Measurements from ENCODE around the gene DMRTC2.

The DMRTC2 gene

GRCh38 chr19:41883821-41884733 is 39.2 kb downstream of the DMRTC2 start:
- no peak overlapping the region for H3K27ac ChIP-seq (ENCODE audit: low read length)
- peak overlapping the region; percentile 79 for H3K4me3 ChIP-seq (ENCODE audit: low read length)
- H3K9me3 ChIP-seq (ENCODE audit: control insufficient read depth, low read depth, low read length) = no peaks in the 10 kb centered on the region
- peak overlapping the region; percentile 45 for H3K9ac ChIP-seq (ENCODE audit: low read length)
- H3K36me3 ChIP-seq (ENCODE audit: control insufficient read depth, low read depth, low read length) = peaks cover under 1% of the 10 kb centered on the region
- peaks cover 15% of the 10 kb centered on the region for H3K4me1 ChIP-seq (ENCODE audit: control insufficient read depth, low read depth, low read length)
- H3K27me3 ChIP-seq (ENCODE audit: control insufficient read depth, insufficient read depth, low read length) = peaks cover 32% of the 10 kb centered on the region

- Histone ChIP-seq H3K4me1 (ENCODE audit: control insufficient read depth, low read depth, low read length) (peaks cover 15% of the 10 kb centered on the region), H3K9me3 (ENCODE audit: control insufficient read depth, low read depth, low read length) (no peaks in the 10 kb centered on the region), H3K4me3 (ENCODE audit: low read length) (no peak overlapping the region), H3K27ac (ENCODE audit: low read length) (no peak overlapping the region), H3K27me3 (ENCODE audit: control insufficient read depth, insufficient read depth, low read length) (peaks cover 18% of the 10 kb centered on the region), H3K9ac (ENCODE audit: low read length) (peak overlapping the region; percentile 13), H3K36me3 (ENCODE audit: control insufficient read depth, low read depth, low read length) (peaks cover 4% of the 10 kb centered on the region)
Measured at GRCh38 chr19:41886761-41887710, 42.2 kb downstream of the DMRTC2 start.

GRCh38 chr19:41887711-41888382 is 43.0 kb downstream of the DMRTC2 start:
- H3K4me1 ChIP-seq (ENCODE audit: control insufficient read depth, low read depth, low read length) = peaks cover 15% of the 10 kb centered on the region
- H3K27me3 ChIP-seq (ENCODE audit: control insufficient read depth, insufficient read depth, low read length) = peaks cover 10% of the 10 kb centered on the region
- H3K27ac ChIP-seq (ENCODE audit: low read length) = no peak overlapping the region
- no peaks in the 10 kb centered on the region for H3K9me3 ChIP-seq (ENCODE audit: control insufficient read depth, low read depth, low read length)
- H3K4me3 ChIP-seq (ENCODE audit: low read length) = no peak overlapping the region
- peaks cover 4% of the 10 kb centered on the region for H3K36me3 ChIP-seq (ENCODE audit: control insufficient read depth, low read depth, low read length)
- H3K9ac ChIP-seq (ENCODE audit: low read length) = peak overlapping the region; percentile 13

- no peaks in the 10 kb centered on the region for H3K27me3 ChIP-seq (ENCODE audit: control insufficient read depth, insufficient read depth, low read length)
- H3K36me3 ChIP-seq (ENCODE audit: control insufficient read depth, low read depth, low read length) = peaks cover 4% of the 10 kb centered on the region
- no peak overlapping the region for H3K4me3 ChIP-seq (ENCODE audit: low read length)
- peaks cover 15% of the 10 kb centered on the region for H3K4me1 ChIP-seq (ENCODE audit: control insufficient read depth, low read depth, low read length)
- H3K9ac ChIP-seq (ENCODE audit: low read length) = no peak overlapping the region
- no peaks in the 10 kb centered on the region for H3K9me3 ChIP-seq (ENCODE audit: control insufficient read depth, low read depth, low read length)
- H3K27ac ChIP-seq (ENCODE audit: low read length) = no peak overlapping the region
Measured at GRCh38 chr19:41888926-41889325, 44.1 kb downstream of the DMRTC2 start.

- H3K27ac ChIP-seq (ENCODE audit: low read length) = no peak overlapping the region
Measured at GRCh38 chr19:41889896-41890295, 45.1 kb downstream of the DMRTC2 start.

GRCh38 chr19:41890936-41891335 is 46.1 kb downstream of the DMRTC2 start:
- Histone ChIP-seq H3K4me1 (ENCODE audit: control insufficient read depth, low read depth, low read length) (peaks cover 15% of the 10 kb centered on the region), H3K27me3 (ENCODE audit: control insufficient read depth, insufficient read depth, low read length) (no peaks in the 10 kb centered on the region), H3K36me3 (ENCODE audit: control insufficient read depth, low read depth, low read length) (peaks cover 8% of the 10 kb centered on the region)

More at GRCh38 chr19:41889896-41890295, 45.1 kb downstream of the DMRTC2 start:
- Histone ChIP-seq H3K9me3 (ENCODE audit: control insufficient read depth, low read depth, low read length) (no peaks in the 10 kb centered on the region), H3K9ac (ENCODE audit: low read length) (no peak overlapping the region), H3K27me3 (ENCODE audit: control insufficient read depth, insufficient read depth, low read length) (no peaks in the 10 kb centered on the region), H3K4me1 (ENCODE audit: control insufficient read depth, low read depth, low read length) (peaks cover 15% of the 10 kb centered on the region), H3K4me3 (ENCODE audit: low read length) (no peak overlapping the region), H3K36me3 (ENCODE audit: control insufficient read depth, low read depth, low read length) (peaks cover 4% of the 10 kb centered on the region)

GRCh38 chr19:41892173-41892902 is 47.5 kb downstream of the DMRTC2 start:
- Histone ChIP-seq H3K27ac (ENCODE audit: low read length) (no peak overlapping the region), H3K27me3 (ENCODE audit: control insufficient read depth, insufficient read depth, low read length) (no peaks in the 10 kb centered on the region), H3K36me3 (ENCODE audit: control insufficient read depth, low read depth, low read length) (peaks cover 8% of the 10 kb centered on the region), H3K9me3 (ENCODE audit: control insufficient read depth, low read depth, low read length) (no peaks in the 10 kb centered on the region), H3K4me1 (ENCODE audit: control insufficient read depth, low read depth, low read length) (peaks cover 14% of the 10 kb centered on the region), H3K4me3 (ENCODE audit: low read length) (no peak overlapping the region), H3K9ac (ENCODE audit: low read length) (no peak overlapping the region)

More at GRCh38 chr19:41890936-41891335, 46.1 kb downstream of the DMRTC2 start:
- Histone ChIP-seq H3K9ac (ENCODE audit: low read length) (no peak overlapping the region), H3K27ac (ENCODE audit: low read length) (no peak overlapping the region), H3K9me3 (ENCODE audit: control insufficient read depth, low read depth, low read length) (no peaks in the 10 kb centered on the region), H3K4me3 (ENCODE audit: low read length) (no peak overlapping the region)

- Histone ChIP-seq H3K27ac (ENCODE audit: low read length) (no peak overlapping the region), H3K4me3 (ENCODE audit: low read length) (no peak overlapping the region), H3K4me1 (ENCODE audit: control insufficient read depth, low read depth, low read length) (peaks cover 4% of the 10 kb centered on the region), H3K9me3 (ENCODE audit: control insufficient read depth, low read depth, low read length) (no peaks in the 10 kb centered on the region), H3K36me3 (ENCODE audit: control insufficient read depth, low read depth, low read length) (peaks cover 12% of the 10 kb centered on the region), H3K27me3 (ENCODE audit: control insufficient read depth, insufficient read depth, low read length) (no peaks in the 10 kb centered on the region), H3K9ac (ENCODE audit: low read length) (no peak overlapping the region)
Measured at GRCh38 chr19:41893899-41894298, 49.1 kb downstream of the DMRTC2 start.

GRCh38 chr19:41894350-41894749 is 49.5 kb downstream of the DMRTC2 start:
- H3K36me3 ChIP-seq (ENCODE audit: control insufficient read depth, low read depth, low read length) = peaks cover 9% of the 10 kb centered on the region
- H3K9ac ChIP-seq (ENCODE audit: low read length) = no peak overlapping the region
- H3K4me1 ChIP-seq (ENCODE audit: control insufficient read depth, low read depth, low read length) = peaks cover 4% of the 10 kb centered on the region
- no peak overlapping the region for H3K4me3 ChIP-seq (ENCODE audit: low read length)
- H3K27ac ChIP-seq (ENCODE audit: low read length) = no peak overlapping the region
- no peaks in the 10 kb centered on the region for H3K9me3 ChIP-seq (ENCODE audit: control insufficient read depth, low read depth, low read length)
- no peaks in the 10 kb centered on the region for H3K27me3 ChIP-seq (ENCODE audit: control insufficient read depth, insufficient read depth, low read length)

- Histone ChIP-seq H3K9me3 (ENCODE audit: control insufficient read depth, low read depth, low read length) (no peaks in the 10 kb centered on the region), H3K4me1 (ENCODE audit: control insufficient read depth, low read depth, low read length) (peaks cover 4% of the 10 kb centered on the region), H3K27ac (ENCODE audit: low read length) (no peak overlapping the region), H3K27me3 (ENCODE audit: control insufficient read depth, insufficient read depth, low read length) (no peaks in the 10 kb centered on the region), H3K36me3 (ENCODE audit: control insufficient read depth, low read depth, low read length) (peaks cover 17% of the 10 kb centered on the region), H3K4me3 (ENCODE audit: low read length) (no peak overlapping the region), H3K9ac (ENCODE audit: low read length) (no peak overlapping the region)
Measured at GRCh38 chr19:41895745-41896580, 51.1 kb downstream of the DMRTC2 start.

All from iPS-18a (cell line).